Gastrocnemius medialis (tissue), 4 donors: ENCODE measurements around the gene GJB3. TPM values are rescaled to one million over a fixed set of nuclear protein-coding genes. Genes with fewer than 3 reads are reported as not detected.

ENCODE experiments used
- ATAC-seq, 2 donors: fragments of 150-250 bp; one replicate each; pipeline ENCODE4 v1.9.1; 2016
- DNase-seq, 2 donors: peaks; one replicate each; pipeline ENCODE4 v3.0.0-alpha.2; 2019
- H3K27ac ChIP-seq, 4 donors: fragments of 200-600 bp; sonication (generic); 1 replicate in 1 of 4; 2 replicates in 3 of 4; pipeline ENCODE4 v1.5.1; 2016 to 2018; ENCODE audit warnings: mild to moderate bottlenecking in 2 of 4, moderate library complexity in 1 of 4
- H3K27me3 ChIP-seq, 3 donors: fragments of 200-600 bp; sonication (generic) in 2 of 3; 1 replicate in 1 of 3; 2 replicates in 2 of 3; pipeline versions ENCODE4 v1.5.1 to v1.6.0; 2016 to 2019; ENCODE audit warnings: mild to moderate bottlenecking in 1 of 3, moderate library complexity in 1 of 3
- H3K36me3 ChIP-seq, 2 donors: fragments of 200-600 bp; sonication (generic) in 1 of 2; one replicate each; pipeline ENCODE4 v1.5.1; 2017 to 2018
- H3K4me1 ChIP-seq, 2 donors: fragments of 200-600 bp; sonication (generic) in 1 of 2; one replicate each; pipeline ENCODE4 v1.5.1; 2016 to 2017; ENCODE audit warnings: mild to moderate bottlenecking in 2 of 2
- H3K4me3 ChIP-seq, 4 donors: fragments of 200-600 bp; sonication (generic) in 3 of 4; 1 replicate in 1 of 4; 2 replicates in 3 of 4; pipeline ENCODE4 v1.5.1; 2016 to 2019; ENCODE audit warnings: mild to moderate bottlenecking in 2 of 4
- H3K9me3 ChIP-seq, 3 donors: fragments of 200-600 bp; sonication (generic) in 2 of 3; 1 replicate in 1 of 3; 2 replicates in 2 of 3; pipeline ENCODE4 v1.5.1; 2016 to 2019
- CTCF ChIP-seq, 5 experiments: fragments of 450-650 bp in 3 of 5; fragments of 200-600 bp in 2 of 5; sonication (generic) in 2 of 5; IDR thresholded peaks in 4 of 5; conservative IDR thresholded peaks in 1 of 5; 1 replicate in 4 of 5; 2 replicates in 1 of 5; pipeline ENCODE4 v1.5.1; 2016 to 2019; ENCODE audit warnings: antibody characterized with exemption in 5 of 5, mild to moderate bottlenecking in 3 of 5, moderate library complexity in 3 of 5
- POLR2A ChIP-seq, 2 donors: fragments of 450-650 bp; IDR thresholded peaks; one replicate each; pipeline ENCODE4 v1.6.1; 2017; ENCODE audit warnings: antibody characterized with exemption in 2 of 2, mild to moderate bottlenecking in 2 of 2, moderate library complexity in 2 of 2
- in situ Hi-C, 4 donors: fragments of 200-750 bp; cut with MboI; loops; one replicate each; pipeline versions ENCODE4 v1.15.0 to v1.8.0; 2017; ENCODE audit warnings: low sequenced_read_pairs in 4 of 4
- intact Hi-C: fragments of 100-400 bp; cut with DNase I; formaldehyde crosslinking; loops from one replicate; pipeline ENCODE4 v1.15.1; 2023; ENCODE audit warnings: low total_unique reads
- total RNA-seq, 4 donors: library from RNA; depleted of rRNA; stranded (reverse); fragments of >200 nt; gene quantifications; one replicate each; pipeline versions ENCODE4 v1.1.0 to v1.2.3, GENCODE V29; 2016

GJB3 gene
- total RNA-seq, 4 donors from 2014 or later = not detected

- Histone ChIP-seq H3K9me3 (no peaks in the 10 kb centered on the region), H3K27ac (peak overlapping the region; percentile 65 to 79 (median 78)), H3K4me1 (peaks cover 3 to 11% of the 10 kb centered on the region in 2 donors), H3K27me3 (peaks cover 0 to 7% (median 2%) of the 10 kb centered on the region in 3 donors), H3K4me3 (peak overlapping the region; percentile 47 to 62 (median 55)), H3K36me3 (peaks cover 0 to 10% of the 10 kb centered on the region in 2 donors)
- TF ChIP-seq POLR2A (IDR thresholded peaks at IDR 0.05) (no peak), CTCF (IDR thresholded peaks at IDR 0.05 in 4 of 5, conservative IDR thresholded peaks at IDR 0.05 in 1 of 5) (no peak)
- intact Hi-C loops (loop anchor here (5.0 kb wide), 1 partner anchor 43 kb away; no protein-coding TSS in a partner anchor), in situ Hi-C loops (no loop called here)
- DNase-seq (no peak), ATAC-seq (no peak)
Observed at GRCh38 chr1:34794001-34794789, 13.2 kb downstream of the GJB3 start.

GRCh38 chr1:34794790-34795180 is 13.8 kb downstream of the GJB3 start:
- no peak for ATAC-seq
- no peak for TF ChIP-seq CTCF (IDR thresholded peaks at IDR 0.05 in 4 of 5, conservative IDR thresholded peaks at IDR 0.05 in 1 of 5)
- TF ChIP-seq POLR2A (IDR thresholded peaks at IDR 0.05) = no peak
- in situ Hi-C loops = no loop called here
- Histone ChIP-seq H3K4me1 (peaks cover 3 to 11% of the 10 kb centered on the region in 2 donors), H3K27me3 (peaks cover 0 to 7% (median 2%) of the 10 kb centered on the region in 3 donors), H3K4me3 (peak overlapping the region; percentile 44 to 62 (median 51)), H3K9me3 (no peaks in the 10 kb centered on the region), H3K36me3 (peaks cover 0 to 10% of the 10 kb centered on the region in 2 donors), H3K27ac (peak overlapping the region; percentile 47 to 79 (median 78))
- intact Hi-C loops = loop anchor here (5.0 kb wide), 1 partner anchor 43 kb away; no protein-coding TSS in a partner anchor
- DNase-seq = no peak

- Histone ChIP-seq H3K36me3 (peaks cover 0 to 10% of the 10 kb centered on the region in 2 donors), H3K4me1 (peaks cover 3 to 11% of the 10 kb centered on the region in 2 donors), H3K27ac (peak overlapping the region; percentile 13 to 79 (median 78)), H3K27me3 (peaks cover 0 to 7% (median 2%) of the 10 kb centered on the region in 3 donors), H3K9me3 (no peaks in the 10 kb centered on the region), H3K4me3 (peak overlapping the region; percentile 44 to 62 (median 51))
- DNase-seq (no peak), ATAC-seq (no peak)
- intact Hi-C loops (no loop called here), in situ Hi-C loops (no loop called here)
- TF ChIP-seq CTCF (IDR thresholded peaks at IDR 0.05 in 4 of 5, conservative IDR thresholded peaks at IDR 0.05 in 1 of 5) (no peak), POLR2A (IDR thresholded peaks at IDR 0.05) (no peak)
Observed at GRCh38 chr1:34795916-34796315, 14.9 kb downstream of the GJB3 start.

- in situ Hi-C loops = no loop called here
- H3K36me3 ChIP-seq = peaks cover 0 to 10% of the 10 kb centered on the region in 2 donors
- peaks cover 0 to 7% (median 2%) of the 10 kb centered on the region in 3 donors for H3K27me3 ChIP-seq
- TF ChIP-seq POLR2A (IDR thresholded peaks at IDR 0.05) = no peak
- TF ChIP-seq CTCF (IDR thresholded peaks at IDR 0.05 in 4 of 5, conservative IDR thresholded peaks at IDR 0.05 in 1 of 5) = no peak
- intact Hi-C loops = no loop called here
- ATAC-seq (no peak), DNase-seq (no peak)
- peaks cover 3 to 7% of the 10 kb centered on the region in 2 donors for H3K4me1 ChIP-seq
- peak overlapping the region; percentile 13 to 79 (median 78) for H3K27ac ChIP-seq
- peak overlapping the region; percentile 44 to 62 (median 51) for H3K4me3 ChIP-seq
- no peaks in the 10 kb centered on the region for H3K9me3 ChIP-seq
Observed at GRCh38 chr1:34796990-34797389, 16.0 kb downstream of the GJB3 start.
